Cardiac muscle cell (in vitro differentiated cells and primary cell): ENCODE data around the gene ALK. TPM values are rescaled to one million over a fixed set of nuclear protein-coding genes. Genes with fewer than 3 reads are reported as not detected.
A peak's percentile ranks its signal among the peaks of the same experiment; 100 is the strongest.

ENCODE experiments used
- DNase-seq, 2 donors: peaks; one replicate each; pipeline versions ENCODE4 v3.0.0 to v3.0.0-alpha.2; 2010 to 2017; ENCODE audit warnings: low read depth in 1 of 2, low spot score in 1 of 2
- H3K27ac ChIP-seq: fragments of 200-600 bp; sonication (generic); 2 replicates; pipeline ENCODE4 v1.5.1; 2016
- H3K27me3 ChIP-seq: fragments of 200-600 bp; sonication (generic); 2 replicates; pipeline ENCODE4 v1.6.0; 2016; ENCODE audit warnings: control low read depth
- H3K36me3 ChIP-seq: fragments of 200-600 bp; sonication (generic); 2 replicates; pipeline ENCODE4 v1.5.1; 2016; ENCODE audit warnings: control low read depth
- H3K4me1 ChIP-seq: fragments of 200-600 bp; sonication (generic); 2 replicates; pipeline ENCODE4 v1.8.1; 2017; ENCODE audit warnings: low read depth, mild to moderate bottlenecking, mixed run types
- H3K4me3 ChIP-seq: fragments of 200-600 bp; sonication (generic); 2 replicates; pipeline ENCODE4 v1.5.1; 2016; ENCODE audit warnings: mild to moderate bottlenecking
- H3K9me3 ChIP-seq: fragments of 200-600 bp; sonication (generic); 2 replicates; pipeline ENCODE4 v1.5.1; 2017; ENCODE audit warnings: low read depth, mild to moderate bottlenecking, control low read depth
- polyA plus RNA-seq: library from polyadenylated mRNA; unstranded; fragments of >200 nt; fragmentation: Nextera tagmentation; extraction: Ambion mirVana; gene quantifications from 2 replicates; pipeline ENCODE4 v1.2.1, GENCODE V29; 2016
- total RNA-seq: library from RNA; depleted of rRNA; stranded (reverse); fragments of >200 nt; gene quantifications from 2 replicates; pipeline ENCODE4 v1.2.3, GENCODE V29; 2016
- TF ChIP-seq, protein P1 (sequence below): IDR thresholded peaks from 2 replicates; pipeline ENCODE4 v1.5.1; 2012; ENCODE audit warnings: low read depth, mild to moderate bottlenecking, low read length

The ALK gene
- total and polyA plus RNA-seq, 2 experiments from 2014 or later = 1.8 to 4.3 TPM

DNA sequence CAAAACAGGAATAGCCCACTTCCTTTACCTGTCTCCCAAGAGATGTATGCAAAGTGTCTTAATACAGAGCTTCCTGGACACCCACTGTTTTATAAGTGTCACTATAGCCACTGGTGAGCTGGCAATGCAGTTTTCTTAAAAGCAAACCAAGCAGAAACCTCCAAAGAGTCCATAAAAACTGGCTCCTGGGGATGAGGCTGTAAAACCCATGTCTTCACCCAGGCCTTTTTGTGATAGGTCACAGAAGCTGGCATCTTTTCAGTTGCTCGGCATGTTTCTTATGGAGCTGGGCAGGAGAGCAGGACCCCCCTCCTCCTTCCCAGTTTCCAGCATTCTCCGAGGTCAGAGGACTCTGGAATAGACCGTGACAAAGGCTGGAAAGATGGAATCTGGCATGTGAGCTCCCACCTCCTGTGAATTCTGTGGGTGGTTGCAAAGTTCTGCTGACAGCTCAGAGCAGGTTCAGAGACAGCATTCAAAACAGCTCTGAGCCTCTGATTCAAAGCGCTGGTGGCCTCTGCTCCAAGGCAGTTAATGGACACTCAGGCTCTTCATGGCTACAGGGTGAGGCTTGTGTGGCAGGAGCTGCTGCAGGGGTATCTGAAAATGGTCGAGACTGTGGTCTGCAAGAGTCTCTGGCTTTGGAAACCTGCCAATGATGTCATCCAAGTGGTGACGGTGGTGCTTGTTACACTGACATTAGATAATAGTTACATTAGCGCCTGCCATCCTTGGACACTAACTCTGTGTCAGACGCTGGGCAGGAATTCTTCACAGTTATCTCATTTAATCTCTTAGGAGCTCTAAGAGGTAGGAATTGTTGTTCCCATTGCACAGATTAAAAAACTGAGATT lies 522.8 kb downstream of the ALK start:
- Histone ChIP-seq H3K4me3 (no peak overlapping the region), H3K27me3 (no peaks in the 10 kb centered on the region), H3K27ac (no peak overlapping the region), H3K9me3 (no peaks in the 10 kb centered on the region), H3K4me1 (no peaks in the 10 kb centered on the region), H3K36me3 (no peaks in the 10 kb centered on the region)
- TF ChIP-seq, protein P1, sequence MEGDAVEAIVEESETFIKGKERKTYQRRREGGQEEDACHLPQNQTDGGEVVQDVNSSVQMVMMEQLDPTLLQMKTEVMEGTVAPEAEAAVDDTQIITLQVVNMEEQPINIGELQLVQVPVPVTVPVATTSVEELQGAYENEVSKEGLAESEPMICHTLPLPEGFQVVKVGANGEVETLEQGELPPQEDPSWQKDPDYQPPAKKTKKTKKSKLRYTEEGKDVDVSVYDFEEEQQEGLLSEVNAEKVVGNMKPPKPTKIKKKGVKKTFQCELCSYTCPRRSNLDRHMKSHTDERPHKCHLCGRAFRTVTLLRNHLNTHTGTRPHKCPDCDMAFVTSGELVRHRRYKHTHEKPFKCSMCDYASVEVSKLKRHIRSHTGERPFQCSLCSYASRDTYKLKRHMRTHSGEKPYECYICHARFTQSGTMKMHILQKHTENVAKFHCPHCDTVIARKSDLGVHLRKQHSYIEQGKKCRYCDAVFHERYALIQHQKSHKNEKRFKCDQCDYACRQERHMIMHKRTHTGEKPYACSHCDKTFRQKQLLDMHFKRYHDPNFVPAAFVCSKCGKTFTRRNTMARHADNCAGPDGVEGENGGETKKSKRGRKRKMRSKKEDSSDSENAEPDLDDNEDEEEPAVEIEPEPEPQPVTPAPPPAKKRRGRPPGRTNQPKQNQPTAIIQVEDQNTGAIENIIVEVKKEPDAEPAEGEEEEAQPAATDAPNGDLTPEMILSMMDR = no peak
- DNase-seq = peak; percentile 13 to 15

DNA sequence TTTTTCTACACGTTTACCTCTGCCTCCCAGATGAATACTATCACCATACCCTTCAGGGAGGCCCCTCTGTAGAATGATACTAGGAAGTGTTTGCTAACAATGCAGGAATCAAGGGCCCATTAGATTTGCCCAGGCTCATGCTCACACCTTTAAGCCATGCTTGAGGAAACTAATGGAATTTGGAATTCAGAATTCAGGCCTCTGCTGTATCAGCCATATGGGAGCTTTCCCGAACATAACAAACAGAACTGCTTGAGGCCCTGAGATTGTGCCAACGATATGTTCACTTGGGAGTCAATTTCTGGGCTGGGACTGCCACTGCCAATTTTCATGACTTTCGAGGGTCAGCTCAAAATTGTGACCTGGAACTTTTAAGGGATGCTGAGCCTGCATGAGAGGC lies 523.7 kb downstream of the ALK start:
- TF ChIP-seq, protein P1 = no peak
- no peaks in the 10 kb centered on the region for H3K27me3 ChIP-seq
- DNase-seq = no peak
- no peaks in the 10 kb centered on the region for H3K36me3 ChIP-seq
- no peak overlapping the region for H3K27ac ChIP-seq
- no peaks in the 10 kb centered on the region for H3K9me3 ChIP-seq
- no peaks in the 10 kb centered on the region for H3K4me1 ChIP-seq
- no peak overlapping the region for H3K4me3 ChIP-seq

DNA sequence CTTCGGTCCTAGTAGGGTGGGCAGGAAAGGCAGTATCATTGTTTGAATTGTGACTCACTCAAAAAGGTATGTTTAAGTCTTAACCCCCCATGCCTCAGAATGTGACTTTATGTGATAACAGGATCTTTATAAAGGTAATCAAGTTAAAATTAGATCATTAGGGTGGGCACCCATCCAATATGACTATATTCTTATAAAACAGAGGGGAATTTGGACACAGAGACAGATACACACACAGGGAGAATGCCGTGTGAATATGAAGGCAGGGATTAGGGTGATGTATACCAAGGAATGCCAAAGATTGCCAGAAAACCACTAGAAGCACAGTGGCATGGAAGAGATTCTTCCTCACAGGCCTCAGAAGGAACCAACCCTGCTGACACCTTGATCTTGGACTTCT lies 524.3 kb downstream of the ALK start:
- DNase-seq = no peak
- H3K36me3 ChIP-seq = no peaks in the 10 kb centered on the region
- TF ChIP-seq, protein P1 = no peak
- no peak overlapping the region for H3K4me3 ChIP-seq
- no peaks in the 10 kb centered on the region for H3K9me3 ChIP-seq
- no peaks in the 10 kb centered on the region for H3K27me3 ChIP-seq
- H3K4me1 ChIP-seq = no peaks in the 10 kb centered on the region
- no peak overlapping the region for H3K27ac ChIP-seq

DNA sequence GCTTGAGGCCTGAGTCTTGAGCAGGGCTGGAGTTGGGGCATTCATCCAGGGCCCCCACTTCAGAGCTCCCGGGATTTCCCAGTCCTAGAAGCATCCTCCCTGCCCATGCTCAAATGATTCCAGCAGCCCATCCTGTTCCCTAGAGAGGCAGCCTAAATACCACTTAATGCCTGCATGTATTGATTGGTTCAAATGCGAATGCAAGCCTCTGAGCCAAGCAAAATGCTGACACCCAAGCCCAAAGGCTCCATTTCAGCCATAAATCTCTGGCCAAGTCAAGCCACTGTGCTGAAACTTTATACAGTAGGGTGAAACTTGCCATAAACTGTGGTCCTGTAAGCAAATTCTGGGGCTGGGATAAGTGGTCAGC lies 526.4 kb downstream of the ALK start:
- Histone ChIP-seq H3K27me3 (no peaks in the 10 kb centered on the region), H3K9me3 (no peaks in the 10 kb centered on the region), H3K36me3 (no peaks in the 10 kb centered on the region), H3K4me1 (peaks cover 7% of the 10 kb centered on the region), H3K4me3 (no peak overlapping the region), H3K27ac (no peak overlapping the region)
- TF ChIP-seq, protein P1 = no peak
- no peak for DNase-seq

DNA sequence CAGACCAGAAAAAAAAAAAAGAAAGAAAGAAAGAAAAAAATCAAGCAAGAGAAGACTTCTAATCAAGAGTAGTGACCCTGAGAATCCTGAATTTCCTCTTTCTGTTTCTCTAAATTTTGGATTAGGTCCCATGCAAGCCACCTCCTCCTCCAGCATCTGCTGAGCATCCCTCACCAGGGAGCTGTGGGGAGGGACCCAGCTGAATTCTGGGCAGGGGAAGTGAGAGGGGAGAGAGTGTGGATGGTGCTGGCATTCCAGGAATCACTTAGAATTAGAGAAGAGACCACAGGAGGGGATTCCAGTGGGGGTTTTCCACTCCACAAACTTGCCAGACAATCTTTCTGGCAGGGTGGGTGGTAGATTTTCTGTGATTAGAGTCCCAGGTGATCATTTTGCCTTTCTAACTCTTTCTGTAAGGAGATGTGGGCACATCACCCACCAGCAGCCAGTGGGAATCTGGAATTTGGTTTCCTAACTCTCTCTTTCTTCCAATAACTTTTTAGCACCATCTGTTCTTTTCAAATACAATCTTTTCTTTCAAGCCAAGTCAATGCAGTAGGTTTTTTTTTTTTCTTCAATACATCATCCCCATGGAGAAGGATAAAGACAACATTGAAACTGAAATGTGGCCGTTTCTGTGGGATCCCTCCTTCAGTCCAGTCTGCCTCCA lies 526.9 kb downstream of the ALK start:
- H3K9me3 ChIP-seq = no peaks in the 10 kb centered on the region
- H3K36me3 ChIP-seq = no peaks in the 10 kb centered on the region
- no peak overlapping the region for H3K4me3 ChIP-seq
- no peaks in the 10 kb centered on the region for H3K27me3 ChIP-seq
- H3K4me1 ChIP-seq = peaks cover 7% of the 10 kb centered on the region
- no peak overlapping the region for H3K27ac ChIP-seq
- TF ChIP-seq, protein P1 = no peak
- DNase-seq = no peak
